NCI-H226 (cell line): Measurements from ENCODE around the gene HSPA4.
"Not testable (repeated sequence)": the region's sequence is repeated elsewhere in the genome, so short reads cannot be mapped to it uniquely, and the experiment has no call there.

Experiments used
- DNase-seq: peaks from one replicate; pipeline ENCODE4 v3.0.0-alpha.2; 2015

The HSPA4 gene

GRCh38 chr5:133051542-133052316, at the start of gene HSPA4:
TSS of gene HSPA4 (plus strand) at chr5:133052013. CDS start at chr5:133052251, 238 bp downstream.
- DNase-seq: peak; percentile 96

- no peak for DNase-seq
Measured at GRCh38 chr5:133006653-133007052, 45.2 kb upstream of the HSPA4 start.

GRCh38 chr5:133008455-133008854, 43.4 kb upstream of the HSPA4 start:
- not testable (repeated sequence) for DNase-seq

- DNase-seq: no peak
Measured at GRCh38 chr5:133015466-133015865, 36.3 kb upstream of the HSPA4 start.

GRCh38 chr5:133017964-133018363, 33.8 kb upstream of the HSPA4 start:
- no peak for DNase-seq

- not testable (repeated sequence) for DNase-seq
Measured at GRCh38 chr5:133019471-133019870, 32.3 kb upstream of the HSPA4 start.

- peak; percentile 89 for DNase-seq
Measured at GRCh38 chr5:133025804-133026663, 25.8 kb upstream of the HSPA4 start, which contains the start of gene ZCCHC10. TSS of gene ZCCHC10 (minus strand) at chr5:133026549. CDS start at chr5:133026537, 12 bp downstream.

- no peak for DNase-seq
Measured at GRCh38 chr5:133026664-133027153, 25.1 kb upstream of the HSPA4 start.

GRCh38 chr5:133029416-133029815, 22.4 kb upstream of the HSPA4 start:
- no peak for DNase-seq

GRCh38 chr5:133030343-133031005, 21.3 kb upstream of the HSPA4 start:
- DNase-seq: no peak

GRCh38 chr5:133032852-133033742, 18.7 kb upstream of the HSPA4 start:
- no peak for DNase-seq

GRCh38 chr5:133034064-133034463, 17.7 kb upstream of the HSPA4 start:
- DNase-seq: no peak

GRCh38 chr5:133035224-133035623, 16.6 kb upstream of the HSPA4 start:
- no peak for DNase-seq

- DNase-seq: not testable (repeated sequence)
Measured at GRCh38 chr5:133036677-133037076, 15.1 kb upstream of the HSPA4 start.

- no peak for DNase-seq
Measured at GRCh38 chr5:133041157-133041784, 10.5 kb upstream of the HSPA4 start.

GRCh38 chr5:133041910-133042309, 9.9 kb upstream of the HSPA4 start:
- peak; percentile 68 for DNase-seq

- not testable (repeated sequence) for DNase-seq
Measured at GRCh38 chr5:133046560-133046959, 5.3 kb upstream of the HSPA4 start.

- no peak for DNase-seq
Measured at GRCh38 chr5:133047404-133047803, 4.4 kb upstream of the HSPA4 start.

GRCh38 chr5:133048993-133049725, 2.7 kb upstream of the HSPA4 start:
- DNase-seq: no peak

- DNase-seq: no peak
Measured at GRCh38 chr5:133049726-133050048, 2.1 kb upstream of the HSPA4 start.

- no peak for DNase-seq
Measured at GRCh38 chr5:133050521-133050920, 1.3 kb upstream of the HSPA4 start.
